GM12878 (cell line): ENCODE measurements around the gene RAET1E. TPM values are rescaled to one million over a fixed set of nuclear protein-coding genes. Genes with fewer than 3 reads are reported as not detected.

Source experiments
- BCL11A ChIP-seq: IDR thresholded peaks from 2 replicates; pipeline ENCODE4 v1.6.1; 2011; ENCODE audit warnings: low read depth, low read length
- CREM ChIP-seq: IDR thresholded peaks from 2 replicates; pipeline ENCODE4 v1.6.1; 2014; ENCODE audit warnings: antibody characterized with exemption, low read depth
- ETV6 ChIP-seq, 2 experiments: fragments of 450-650 bp in 1 of 2; IDR thresholded peaks in 1 of 2; conservative IDR thresholded peaks in 1 of 2; 2 replicates each; pipeline ENCODE4 v1.6.1; 2014; ENCODE audit warnings: antibody characterized with exemption in 1 of 2, borderline replicate concordance in 1 of 2, low read depth in 1 of 2, mild to moderate bottlenecking in 1 of 2, moderate library complexity in 1 of 2
- GABPA ChIP-seq: IDR thresholded peaks from 2 replicates; pipeline ENCODE4 v1.6.1; 2014; ENCODE audit warnings: antibody characterized with exemption, low read depth, mild to moderate bottlenecking, inconsistent platforms
- GATAD2B ChIP-seq: fragments of 450-650 bp; conservative IDR thresholded peaks from 2 replicates; pipeline ENCODE4 v1.6.1; 2017; ENCODE audit warnings: low read depth, mild to moderate bottlenecking, moderate library complexity
- IKZF2 ChIP-seq, 2 experiments: fragments of 450-650 bp; IDR thresholded peaks; 2 replicates each; pipeline ENCODE4 v1.6.1; 2017; ENCODE audit warnings: mild to moderate bottlenecking in 2 of 2, moderate library complexity in 2 of 2
- JUND ChIP-seq: IDR thresholded peaks from 2 replicates; pipeline ENCODE4 v1.6.1; 2012; ENCODE audit warnings: low read depth, mild to moderate bottlenecking, low read length, improper control_type of control experiment, moderate library complexity
- LARP7 ChIP-seq: fragments of 450-650 bp; IDR thresholded peaks from 2 replicates; pipeline ENCODE4 v1.6.1; 2017; ENCODE audit warnings: mild to moderate bottlenecking
- NFIC ChIP-seq: IDR thresholded peaks from 2 replicates; pipeline ENCODE4 v1.6.1; 2012; ENCODE audit warnings: low read depth, mild to moderate bottlenecking, inconsistent platforms, low read length, moderate library complexity
- NR2C1 ChIP-seq: fragments of 450-650 bp; IDR thresholded peaks from 2 replicates; pipeline ENCODE4 v1.6.1; 2017; ENCODE audit warnings: antibody characterized with exemption, mild to moderate bottlenecking, moderate library complexity
- NR2C2 ChIP-seq: IDR thresholded peaks from 2 replicates; pipeline ENCODE4 v1.6.1; 2011; ENCODE audit warnings: borderline replicate concordance, low read depth; ENCODE audit not compliant: control insufficient read depth, insufficient read length
- PML ChIP-seq: IDR thresholded peaks from 2 replicates; pipeline ENCODE4 v1.6.1; 2012; ENCODE audit warnings: low read length, inconsistent platforms
- RELA ChIP-seq: fragments of 450-650 bp; IDR thresholded peaks from 2 replicates; pipeline ENCODE4 v1.8.0; 2014; ENCODE audit warnings: borderline replicate concordance; ENCODE audit not compliant: partially characterized antibody
- SIN3A ChIP-seq: IDR thresholded peaks from 2 replicates; pipeline ENCODE4 v1.6.1; 2012; ENCODE audit warnings: low read depth, low read length, improper control_type of control experiment
- SMAD5 ChIP-seq: IDR thresholded peaks from 2 replicates; pipeline ENCODE4 v1.6.1; 2016; ENCODE audit warnings: antibody characterized with exemption, low read depth
- SP1 ChIP-seq: IDR thresholded peaks from one replicate; pipeline ENCODE4 v1.6.1; 2011; ENCODE audit warnings: low read depth, low read length
- SPI1 ChIP-seq: IDR thresholded peaks from 2 replicates; pipeline ENCODE4 v1.6.1; 2011; ENCODE audit warnings: low read depth, mild to moderate bottlenecking, low read length, moderate library complexity, borderline replicate concordance; ENCODE audit not compliant: insufficient read depth
- SUPT20H ChIP-seq: IDR thresholded peaks from 2 replicates; pipeline ENCODE4 v1.6.1; 2011; ENCODE audit warnings: low read depth, mild to moderate bottlenecking, low read length, moderate library complexity, borderline replicate concordance; ENCODE audit not compliant: control insufficient read depth
- ZNF622 ChIP-seq: fragments of 450-650 bp; IDR thresholded peaks from 2 replicates; pipeline ENCODE4 v1.6.1; 2017; ENCODE audit warnings: mild to moderate bottlenecking, inconsistent platforms
- polyA plus RNA-seq, 11 experiments: library from polyadenylated mRNA; depleted of rRNA in 4 of 11; unstranded in 6 of 11; stranded (reverse) in 5 of 11; fragments of >200 nt; fragmentation: Nextera tagmentation in 4 of 11; fragmentation: Illumina TruSeq in 1 of 11; extraction: Ambion mirVana in 4 of 11; extraction: Trizol in 1 of 11; gene quantifications; 1 replicate in 1 of 11; 2 replicates in 10 of 11; pipeline versions ENCODE4 v1.2.1 to v1.2.3, GENCODE V29; 2011 to 2016; ENCODE audit warnings: inconsistent platforms in 2 of 11, missing spikeins in 2 of 11, low read depth in 1 of 11
- total RNA-seq, 4 experiments: library from RNA; depleted of rRNA in 3 of 4; stranded (reverse); fragments of >200 nt in 3 of 4; fragmentation: Illumina TruSeq in 1 of 4; extraction: Trizol in 1 of 4; gene quantifications; 2 replicates each; pipeline versions ENCODE4 v1.2.1 to v1.2.3, GENCODE V29; 2013 to 2021
- TF ChIP-seq, protein P1 (sequence below): IDR thresholded peaks from 2 replicates; pipeline ENCODE4 v1.6.1; 2012; ENCODE audit warnings: low read depth, low read length, improper control_type of control experiment
- TF ChIP-seq, protein P2 (sequence below): fragments of 150-350 bp; IDR thresholded peaks from 2 replicates; pipeline ENCODE4 v1.6.1; 2016; ENCODE audit warnings: low read depth, low read length
- TF ChIP-seq, protein P3 (sequence below): fragments of 450-650 bp; IDR thresholded peaks from 2 replicates; pipeline ENCODE4 v1.6.1; 2017; ENCODE audit warnings: low read depth, mild to moderate bottlenecking, moderate library complexity
- TF ChIP-seq, protein P4 (sequence below): IDR thresholded peaks from 2 replicates; pipeline ENCODE4 v1.6.1; 2011; ENCODE audit warnings: borderline replicate concordance, low read depth, mild to moderate bottlenecking, moderate library complexity, low read length; ENCODE audit not compliant: insufficient read depth, poor library complexity, severe bottlenecking

RAET1E gene
- total and polyA plus RNA-seq, 10 of the 15 experiments (the other 5 are each of a cell fraction or from before 2014, with no cell fraction given) = not detected

DNA sequence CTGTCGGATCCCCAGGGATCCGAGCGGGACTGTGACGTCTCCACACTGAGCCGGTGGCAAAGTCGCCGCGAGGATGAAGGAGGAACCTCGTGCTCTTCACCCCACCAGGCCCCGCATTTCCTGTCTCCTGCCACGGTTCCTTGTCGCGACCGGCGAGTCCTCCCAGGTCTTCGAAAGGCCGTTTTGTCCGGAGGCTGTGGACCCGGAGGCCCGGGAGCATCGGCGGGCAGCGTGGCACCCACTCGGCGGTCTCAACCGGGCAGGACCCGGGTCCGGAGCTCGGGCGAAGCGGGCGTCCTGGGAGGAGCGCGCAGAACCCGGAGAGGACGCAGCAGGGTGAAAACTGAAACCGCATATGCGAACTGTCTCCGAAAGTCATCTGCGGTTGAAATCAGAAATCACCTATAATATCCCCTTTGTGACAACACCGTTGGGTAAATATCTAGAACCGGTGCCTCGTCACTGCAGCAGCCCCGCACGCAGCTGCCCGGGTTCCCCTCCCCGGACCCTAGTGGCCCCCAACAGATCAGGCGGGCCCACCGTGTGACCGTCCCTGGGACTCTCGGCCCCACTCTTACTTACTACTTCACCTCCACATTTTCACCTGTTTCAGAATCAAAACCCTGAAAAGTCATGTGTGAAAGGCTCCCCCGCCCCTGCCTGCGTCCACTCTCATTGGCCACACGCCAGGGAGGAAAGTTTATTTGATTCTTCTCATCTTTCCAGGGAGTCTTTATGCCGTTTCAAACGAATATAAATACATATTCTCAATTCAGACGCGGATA lies 40.9 kb upstream of the RAET1E start (continued):
- TF ChIP-seq, protein P1, sequence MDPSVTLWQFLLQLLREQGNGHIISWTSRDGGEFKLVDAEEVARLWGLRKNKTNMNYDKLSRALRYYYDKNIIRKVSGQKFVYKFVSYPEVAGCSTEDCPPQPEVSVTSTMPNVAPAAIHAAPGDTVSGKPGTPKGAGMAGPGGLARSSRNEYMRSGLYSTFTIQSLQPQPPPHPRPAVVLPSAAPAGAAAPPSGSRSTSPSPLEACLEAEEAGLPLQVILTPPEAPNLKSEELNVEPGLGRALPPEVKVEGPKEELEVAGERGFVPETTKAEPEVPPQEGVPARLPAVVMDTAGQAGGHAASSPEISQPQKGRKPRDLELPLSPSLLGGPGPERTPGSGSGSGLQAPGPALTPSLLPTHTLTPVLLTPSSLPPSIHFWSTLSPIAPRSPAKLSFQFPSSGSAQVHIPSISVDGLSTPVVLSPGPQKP = no peak
- TF ChIP-seq LARP7 = no peak
- TF ChIP-seq BCL11A = peak; percentile 52; the same call in 1 of the 2 replicates
- peak; percentile 32 for TF ChIP-seq RELA
- TF ChIP-seq GATAD2B = 0 out of 2 replicates have a peak, but pooled peaks have one; percentile 84
- TF ChIP-seq CREM = peak; percentile 85
- TF ChIP-seq GABPA = 0 out of 2 replicates have a peak, but pooled peaks have one; percentile 41
- no peak for TF ChIP-seq SIN3A
- TF ChIP-seq, protein P2, sequence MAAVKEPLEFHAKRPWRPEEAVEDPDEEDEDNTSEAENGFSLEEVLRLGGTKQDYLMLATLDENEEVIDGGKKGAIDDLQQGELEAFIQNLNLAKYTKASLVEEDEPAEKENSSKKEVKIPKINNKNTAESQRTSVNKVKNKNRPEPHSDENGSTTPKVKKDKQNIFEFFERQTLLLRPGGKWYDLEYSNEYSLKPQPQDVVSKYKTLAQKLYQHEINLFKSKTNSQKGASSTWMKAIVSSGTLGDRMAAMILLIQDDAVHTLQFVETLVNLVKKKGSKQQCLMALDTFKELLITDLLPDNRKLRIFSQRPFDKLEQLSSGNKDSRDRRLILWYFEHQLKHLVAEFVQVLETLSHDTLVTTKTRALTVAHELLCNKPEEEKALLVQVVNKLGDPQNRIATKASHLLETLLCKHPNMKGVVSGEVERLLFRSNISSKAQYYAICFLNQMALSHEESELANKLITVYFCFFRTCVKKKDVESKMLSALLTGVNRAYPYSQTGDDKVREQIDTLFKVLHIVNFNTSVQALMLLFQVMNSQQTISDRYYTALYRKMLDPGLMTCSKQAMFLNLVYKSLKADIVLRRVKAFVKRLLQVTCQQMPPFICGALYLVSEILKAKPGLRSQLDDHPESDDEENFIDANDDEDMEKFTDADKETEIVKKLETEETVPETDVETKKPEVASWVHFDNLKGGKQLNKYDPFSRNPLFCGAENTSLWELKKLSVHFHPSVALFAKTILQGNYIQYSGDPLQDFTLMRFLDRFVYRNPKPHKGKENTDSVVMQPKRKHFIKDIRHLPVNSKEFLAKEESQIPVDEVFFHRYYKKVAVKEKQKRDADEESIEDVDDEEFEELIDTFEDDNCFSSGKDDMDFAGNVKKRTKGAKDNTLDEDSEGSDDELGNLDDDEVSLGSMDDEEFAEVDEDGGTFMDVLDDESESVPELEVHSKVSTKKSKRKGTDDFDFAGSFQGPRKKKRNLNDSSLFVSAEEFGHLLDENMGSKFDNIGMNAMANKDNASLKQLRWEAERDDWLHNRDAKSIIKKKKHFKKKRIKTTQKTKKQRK = no peak
- no peak for TF ChIP-seq SUPT20H
- TF ChIP-seq SPI1 = no peak
- peak; percentile 27; the same call in 1 of the 2 replicates for TF ChIP-seq PML
- peak; percentile 73 to 77 for TF ChIP-seq IKZF2 (IDR thresholded peaks at IDR 0.05)
- TF ChIP-seq NFIC = peak; percentile 71; the same call in 1 of the 2 replicates
- no peak for TF ChIP-seq JUND
- TF ChIP-seq ETV6 (conservative IDR thresholded peaks at IDR 0.05 in 1 of 2, IDR thresholded peaks at IDR 0.05 in 1 of 2; ENCODE audit: borderline replicate concordance in 1 of 2, low read depth in 1 of 2) = peak in 1 of 2 experiments; percentile 36; a peak in 1 of 4 replicates
- TF ChIP-seq SP1 = no peak
- TF ChIP-seq, protein P3, sequence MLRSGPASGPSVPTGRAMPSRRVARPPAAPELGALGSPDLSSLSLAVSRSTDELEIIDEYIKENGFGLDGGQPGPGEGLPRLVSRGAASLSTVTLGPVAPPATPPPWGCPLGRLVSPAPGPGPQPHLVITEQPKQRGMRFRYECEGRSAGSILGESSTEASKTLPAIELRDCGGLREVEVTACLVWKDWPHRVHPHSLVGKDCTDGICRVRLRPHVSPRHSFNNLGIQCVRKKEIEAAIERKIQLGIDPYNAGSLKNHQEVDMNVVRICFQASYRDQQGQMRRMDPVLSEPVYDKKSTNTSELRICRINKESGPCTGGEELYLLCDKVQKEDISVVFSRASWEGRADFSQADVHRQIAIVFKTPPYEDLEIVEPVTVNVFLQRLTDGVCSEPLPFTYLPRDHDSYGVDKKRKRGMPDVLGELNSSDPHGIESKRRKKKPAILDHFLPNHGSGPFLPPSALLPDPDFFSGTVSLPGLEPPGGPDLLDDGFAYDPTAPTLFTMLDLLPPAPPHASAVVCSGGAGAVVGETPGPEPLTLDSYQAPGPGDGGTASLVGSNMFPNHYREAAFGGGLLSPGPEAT = peak; percentile 92
- TF ChIP-seq SMAD5 = no peak
- TF ChIP-seq NR2C1 = no peak
- TF ChIP-seq, protein P4, sequence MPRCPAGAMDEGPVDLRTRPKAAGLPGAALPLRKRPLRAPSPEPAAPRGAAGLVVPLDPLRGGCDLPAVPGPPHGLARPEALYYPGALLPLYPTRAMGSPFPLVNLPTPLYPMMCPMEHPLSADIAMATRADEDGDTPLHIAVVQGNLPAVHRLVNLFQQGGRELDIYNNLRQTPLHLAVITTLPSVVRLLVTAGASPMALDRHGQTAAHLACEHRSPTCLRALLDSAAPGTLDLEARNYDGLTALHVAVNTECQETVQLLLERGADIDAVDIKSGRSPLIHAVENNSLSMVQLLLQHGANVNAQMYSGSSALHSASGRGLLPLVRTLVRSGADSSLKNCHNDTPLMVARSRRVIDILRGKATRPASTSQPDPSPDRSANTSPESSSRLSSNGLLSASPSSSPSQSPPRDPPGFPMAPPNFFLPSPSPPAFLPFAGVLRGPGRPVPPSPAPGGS = no peak
- TF ChIP-seq NR2C2 = no peak
- no peak for TF ChIP-seq ZNF622
